Omental fat pad (tissue), 4 donors: ENCODE results near the gene KPNA1. TPM values are rescaled to one million over a fixed set of nuclear protein-coding genes. Genes with fewer than 3 reads are reported as not detected.

Experiments
- ATAC-seq: fragments of 150-250 bp; one replicate; pipeline ENCODE4 v1.9.1; 2016; ENCODE audit warnings: mild to moderate bottlenecking, moderate library complexity; ENCODE audit not compliant: low FRiP score
- DNase-seq: peaks from one replicate; pipeline ENCODE4 v3.0.0-alpha.2; 2019; ENCODE audit warnings: low spot score
- CTCF ChIP-seq, 3 donors: fragments of 450-650 bp; IDR thresholded peaks; one replicate each; pipeline ENCODE4 v1.5.1; 2016 to 2017; ENCODE audit warnings: antibody characterized with exemption in 3 of 3, mild to moderate bottlenecking in 3 of 3, moderate library complexity in 2 of 3
- total RNA-seq, 4 donors: library from RNA; depleted of rRNA; stranded (reverse); fragments of >200 nt; gene quantifications; one replicate each; pipeline ENCODE4 v1.1.0, GENCODE V29; 2016

Gene KPNA1
- total RNA-seq, 4 donors from 2014 or later: 31.1 to 60.8 (median 46.7) TPM

DNA sequence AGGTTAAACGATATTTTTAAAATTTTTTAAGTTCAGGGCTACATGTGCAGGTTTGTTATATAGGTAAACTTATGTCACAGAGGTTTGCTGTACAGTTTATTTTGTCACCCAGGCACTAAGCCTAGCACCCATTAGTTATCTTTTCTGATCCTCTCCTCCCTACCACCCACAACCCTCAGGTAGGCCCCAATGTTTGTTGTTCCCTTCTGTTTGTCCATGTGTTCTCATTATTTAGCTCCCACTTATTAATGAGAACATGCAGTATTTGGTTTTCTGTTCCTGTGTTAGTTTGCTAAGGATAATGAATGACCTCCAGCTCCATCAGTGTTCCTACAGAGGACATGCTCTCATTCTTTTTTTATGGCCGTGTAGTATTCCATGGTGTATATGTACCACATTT, 115.8 kb downstream of the KPNA1 start:
- DNase-seq: no peak
- no peak for TF ChIP-seq CTCF (IDR thresholded peaks at IDR 0.05)
- ATAC-seq: no peak

- TF ChIP-seq CTCF (IDR thresholded peaks at IDR 0.05): no peak
- no peak for ATAC-seq
- DNase-seq: no peak
These were observed 117.5 kb downstream of the KPNA1 start for GRCh38 chr3:122397201-122397600.

DNA sequence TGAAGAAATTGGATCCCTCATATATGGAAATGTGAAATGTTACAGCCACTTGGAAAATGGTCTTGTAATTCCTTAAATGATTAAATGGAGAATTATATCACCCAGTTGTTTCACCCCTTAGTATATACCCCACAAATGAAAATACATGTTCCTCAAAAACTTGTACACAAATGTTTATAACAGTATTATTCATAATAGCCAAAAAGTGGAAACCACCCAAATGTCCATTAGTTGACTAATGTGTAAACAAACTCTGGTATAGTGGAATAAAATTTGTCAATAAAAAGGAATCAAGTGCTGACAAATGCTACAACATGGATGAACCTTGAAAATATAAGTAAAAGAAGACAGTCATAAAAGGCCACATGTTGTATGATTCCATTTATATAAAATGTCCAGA, 118.2 kb downstream of the KPNA1 start:
- DNase-seq (no peak), ATAC-seq (no peak)
- TF ChIP-seq CTCF (IDR thresholded peaks at IDR 0.05): no peak

- ATAC-seq: no peak
- DNase-seq: no peak
- TF ChIP-seq CTCF (IDR thresholded peaks at IDR 0.05): no peak
These were observed 119.2 kb downstream of the KPNA1 start for GRCh38 chr3:122395582-122395981.

DNA sequence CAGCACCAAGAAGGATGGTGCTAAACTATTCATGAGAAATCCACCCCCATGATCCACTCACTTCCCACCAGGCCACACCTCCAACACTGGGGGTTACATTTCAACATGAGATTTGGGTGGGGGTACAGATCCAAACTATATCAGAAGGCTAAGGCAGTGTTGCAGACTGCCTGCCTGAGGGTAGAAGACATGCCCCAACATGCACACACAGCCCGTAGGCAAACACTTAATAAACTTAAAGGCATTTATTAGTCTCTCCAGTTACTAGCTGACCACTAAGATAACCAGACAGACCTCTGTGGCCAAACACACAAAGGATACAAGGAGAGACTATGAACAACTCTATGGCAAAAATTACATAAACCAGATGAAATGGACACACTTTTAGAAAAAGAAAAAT, 120.6 kb downstream of the KPNA1 start:
- DNase-seq (no peak), ATAC-seq (no peak)
- no peak for TF ChIP-seq CTCF (IDR thresholded peaks at IDR 0.05)

DNA sequence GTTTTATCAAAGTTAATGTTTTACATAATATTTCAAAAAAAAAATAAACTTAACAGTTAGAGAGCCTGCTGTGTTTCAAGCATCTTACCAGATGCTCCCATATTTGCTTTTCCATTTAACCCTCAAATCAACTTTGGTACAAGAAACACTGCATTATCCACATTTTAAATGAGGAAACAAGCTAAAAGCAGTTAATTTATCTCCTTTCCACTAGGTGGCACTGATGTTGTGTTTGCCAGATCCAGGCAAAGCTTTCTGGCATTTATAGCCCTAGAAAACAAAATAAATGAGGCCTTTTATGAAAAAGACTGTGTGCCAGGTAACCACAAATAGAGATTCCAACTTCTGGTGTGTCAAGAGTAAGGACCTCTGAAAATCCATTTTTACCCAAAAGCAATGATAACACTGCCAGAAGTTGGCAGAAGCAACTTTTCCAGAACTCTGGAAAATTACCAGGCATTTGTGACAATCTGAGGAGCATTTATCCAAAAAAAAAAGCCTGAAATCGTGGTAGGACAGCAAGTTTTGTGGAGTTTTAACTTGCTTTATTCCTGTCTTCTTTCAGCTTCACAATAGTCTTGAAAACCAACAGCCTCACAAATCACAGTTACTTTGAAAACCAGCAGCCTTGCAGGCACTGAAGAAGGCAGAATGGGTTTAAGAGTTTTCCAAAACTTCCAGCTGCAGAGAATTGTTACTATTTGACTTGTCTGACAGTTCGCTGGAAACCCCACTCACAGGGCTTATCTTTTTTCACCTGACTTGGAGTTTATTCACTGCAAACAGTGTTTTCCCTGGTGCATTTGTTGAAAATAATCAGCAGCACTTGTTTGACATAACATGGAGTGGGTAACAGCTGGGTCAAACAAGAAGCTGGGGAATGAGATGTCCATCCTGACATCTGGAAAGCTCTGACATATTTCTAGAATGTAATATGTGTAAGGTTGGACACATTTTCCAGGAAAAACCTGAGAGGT, 121.6 kb downstream of the KPNA1 start:
- ATAC-seq (no peak), DNase-seq (no peak)
- TF ChIP-seq CTCF (IDR thresholded peaks at IDR 0.05): no peak
